ENCODE results near the gene SETD7. TPM values are rescaled to one million over a fixed set of nuclear protein-coding genes. Genes with fewer than 3 reads are reported as not detected.

SETD7 gene
- total RNA-seq, 1 experiment from 2014 or later: 29.6 TPM

- H3K27me3 ChIP-seq (ENCODE audit: low read length): no peaks in the 10 kb centered on the region
- no peaks in the 10 kb centered on the region for H3K4me1 ChIP-seq (ENCODE audit: insufficient read depth, low read length)
- DNase-seq (no peak), ATAC-seq (no peak)
- ChIA-PET CTCF (no interaction called here), POLR2A (ENCODE audit: unreplicated experiment) (no interaction called here)
- BruUV-seq (replicated peaks): no TSS peak
- H2AFZ ChIP-seq (ENCODE audit: low read length): no peak overlapping the region
- H3K9ac ChIP-seq (ENCODE audit: low read length): no peak overlapping the region
- no peaks in the 10 kb centered on the region for H3K79me2 ChIP-seq (ENCODE audit: low read length)
- H3K9me3 ChIP-seq (ENCODE audit: low read length): no peaks in the 10 kb centered on the region
- H3K36me3 ChIP-seq (ENCODE audit: low read depth, low read length): no peaks in the 10 kb centered on the region
- no peaks in the 10 kb centered on the region for H3K9me2 ChIP-seq (replicated peaks; ENCODE audit: low read length)
- intact Hi-C loops (cut with micrococcal nuclease): no loop called here
- no peaks in the 10 kb centered on the region for H3F3A ChIP-seq (ENCODE audit: low read length, unreplicated experiment)
- no peaks in the 10 kb centered on the region for H4K20me1 ChIP-seq (ENCODE audit: low read length)
- no peak overlapping the region for H3K27ac ChIP-seq (ENCODE audit: low read length)
- no peak overlapping the region for H3K4me2 ChIP-seq (ENCODE audit: low read length)
- no peak overlapping the region for H3K4me3 ChIP-seq (ENCODE audit: low read length)
- TF ChIP-seq CTCF (conservative IDR thresholded peaks at IDR 0.05; ENCODE audit: low read depth, low read length): no peak
- TF ChIP-seq EZH2 (IDR thresholded peaks at IDR 0.05; ENCODE audit: low read length, unreplicated experiment): no peak
- TF ChIP-seq EZH2phosphoT487 (IDR thresholded peaks at IDR 0.05; ENCODE audit: borderline replicate concordance, low read length): no peak
These were observed 28.0 kb upstream of the SETD7 start for GRCh38 chr4:139584013-139584412.

- no peak overlapping the region for H3K4me2 ChIP-seq (ENCODE audit: low read length)
- peak; percentile 37 for ATAC-seq
- no peak overlapping the region for H3K9ac ChIP-seq (ENCODE audit: low read length)
- no peaks in the 10 kb centered on the region for H3K27me3 ChIP-seq (ENCODE audit: low read length)
- H3F3A ChIP-seq (ENCODE audit: low read length, unreplicated experiment): no peaks in the 10 kb centered on the region
- POLR2A ChIA-PET (ENCODE audit: unreplicated experiment): no interaction called here
- no TSS peak for BruUV-seq (replicated peaks)
- no peaks in the 10 kb centered on the region for H3K36me3 ChIP-seq (ENCODE audit: low read depth, low read length)
- no peak overlapping the region for H2AFZ ChIP-seq (ENCODE audit: low read length)
- DNase-seq: peak; percentile 36
- no peak overlapping the region for H3K4me3 ChIP-seq (ENCODE audit: low read length)
- H3K27ac ChIP-seq (ENCODE audit: low read length): no peak overlapping the region
- H3K79me2 ChIP-seq (ENCODE audit: low read length): no peaks in the 10 kb centered on the region
- intact Hi-C loops (cut with micrococcal nuclease): no loop called here
- no peaks in the 10 kb centered on the region for H3K9me3 ChIP-seq (ENCODE audit: low read length)
- no peak for TF ChIP-seq EZH2phosphoT487 (IDR thresholded peaks at IDR 0.05; ENCODE audit: borderline replicate concordance, low read length)
- TF ChIP-seq CTCF (conservative IDR thresholded peaks at IDR 0.05; ENCODE audit: low read depth, low read length): peak; percentile 28; the same call in 1 of the 2 replicates
- no peaks in the 10 kb centered on the region for H4K20me1 ChIP-seq (ENCODE audit: low read length)
- CTCF ChIA-PET: no interaction called here
- H3K4me1 ChIP-seq (ENCODE audit: insufficient read depth, low read length): no peaks in the 10 kb centered on the region
- no peaks in the 10 kb centered on the region for H3K9me2 ChIP-seq (replicated peaks; ENCODE audit: low read length)
These were observed 26.0 kb upstream of the SETD7 start for GRCh38 chr4:139582044-139582443.

- H3K4me1 ChIP-seq (ENCODE audit: insufficient read depth, low read length): no peaks in the 10 kb centered on the region
- H3K79me2 ChIP-seq (ENCODE audit: low read length): no peaks in the 10 kb centered on the region
- CTCF ChIA-PET: interaction anchor here (0.7 kb wide), 1 partner anchor 17 kb away, joined by 3 read pairs; no protein-coding TSS in a partner anchor
- ATAC-seq (no peak), DNase-seq (no peak)
- H3K9me2 ChIP-seq (replicated peaks; ENCODE audit: low read length): no peaks in the 10 kb centered on the region
- H3K27me3 ChIP-seq (ENCODE audit: low read length): no peaks in the 10 kb centered on the region
- H3K27ac ChIP-seq (ENCODE audit: low read length): no peak overlapping the region
- H3K9ac ChIP-seq (ENCODE audit: low read length): no peak overlapping the region
- no peaks in the 10 kb centered on the region for H4K20me1 ChIP-seq (ENCODE audit: low read length)
- no peaks in the 10 kb centered on the region for H3F3A ChIP-seq (ENCODE audit: low read length, unreplicated experiment)
- no peak overlapping the region for H3K4me3 ChIP-seq (ENCODE audit: low read length)
- no peak for TF ChIP-seq EZH2 (IDR thresholded peaks at IDR 0.05; ENCODE audit: low read length, unreplicated experiment)
- TF ChIP-seq CTCF (conservative IDR thresholded peaks at IDR 0.05; ENCODE audit: low read depth, low read length): no peak
- TF ChIP-seq EZH2phosphoT487 (IDR thresholded peaks at IDR 0.05; ENCODE audit: borderline replicate concordance, low read length): no peak
- POLR2A ChIA-PET (ENCODE audit: unreplicated experiment): no interaction called here
- H3K4me2 ChIP-seq (ENCODE audit: low read length): no peak overlapping the region
- H3K36me3 ChIP-seq (ENCODE audit: low read depth, low read length): no peaks in the 10 kb centered on the region
- intact Hi-C loops (cut with micrococcal nuclease): no loop called here
- H3K9me3 ChIP-seq (ENCODE audit: low read length): no peaks in the 10 kb centered on the region
- no TSS peak for BruUV-seq (replicated peaks)
- no peak overlapping the region for H2AFZ ChIP-seq (ENCODE audit: low read length)
These were observed 25.1 kb upstream of the SETD7 start for GRCh38 chr4:139581096-139581495.

Data from PC-3 (cell line).